ENCODE results near the gene DNMT1.

DNMT1 gene

DNA sequence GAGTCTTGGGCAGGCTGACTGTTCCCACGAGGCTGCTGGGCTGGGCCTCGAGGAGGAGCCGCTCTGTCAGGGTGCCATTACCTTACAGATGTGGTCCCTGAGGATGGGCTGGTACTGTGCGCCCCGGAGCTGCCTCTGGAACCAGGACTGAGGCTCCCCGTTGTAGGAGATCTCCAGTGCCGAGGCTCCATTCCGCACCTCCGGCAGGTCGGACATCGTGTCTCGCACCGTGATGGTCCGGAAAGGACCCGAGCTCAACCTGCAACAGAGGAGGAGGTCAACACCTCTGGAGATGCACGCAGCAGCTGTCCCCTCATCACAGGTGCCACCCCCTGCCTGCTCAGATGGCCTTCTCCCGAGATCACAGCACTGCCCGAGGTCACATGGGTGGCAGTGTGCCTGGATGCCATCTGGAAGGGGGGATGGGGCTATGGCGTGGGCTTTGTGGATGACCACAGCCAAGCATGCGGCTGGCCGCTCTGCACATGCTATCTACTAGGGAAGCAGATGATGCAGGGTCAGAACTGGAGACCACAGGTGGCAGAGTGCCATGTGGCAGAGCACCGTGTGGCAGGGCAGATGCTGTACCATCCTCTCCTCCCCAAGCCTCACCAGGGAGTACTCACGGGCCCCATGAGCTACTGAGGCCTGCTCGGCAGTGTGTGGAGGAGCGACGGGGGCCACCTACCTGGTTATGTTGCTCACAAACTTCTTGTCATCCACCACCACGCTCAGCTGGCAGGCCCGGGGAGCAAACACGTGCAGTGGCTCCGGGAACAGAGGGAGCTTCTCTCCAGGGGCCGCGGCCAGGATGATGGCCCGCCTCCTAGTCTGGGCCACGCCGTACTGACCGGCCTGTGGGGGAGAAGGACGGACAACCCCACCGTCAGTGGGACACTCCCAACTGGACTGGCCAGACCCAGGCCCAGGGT, 56.7 kb downstream of the DNMT1 start:
- no peak for DNase-seq

DNA sequence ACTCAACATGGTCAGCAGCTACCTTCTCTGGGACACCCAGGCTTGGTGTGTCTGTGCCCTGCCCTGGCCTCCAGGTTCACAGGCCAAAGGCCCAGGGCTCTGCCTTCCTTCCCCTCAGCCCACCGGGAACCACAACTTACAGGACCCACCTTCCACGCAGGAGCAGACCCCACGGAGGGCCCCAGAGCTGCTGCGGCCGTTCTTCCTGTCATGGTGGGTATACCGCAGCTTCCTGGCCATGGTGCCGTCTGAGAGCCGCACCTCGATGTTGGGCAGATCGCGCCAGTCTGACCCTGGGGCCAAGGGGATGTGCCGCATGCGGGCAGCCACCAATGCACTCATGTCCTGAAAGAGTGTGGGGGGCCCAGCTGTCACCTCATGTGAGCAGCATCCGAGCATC, 57.8 kb downstream of the DNMT1 start:
- no peak for DNase-seq

DNA sequence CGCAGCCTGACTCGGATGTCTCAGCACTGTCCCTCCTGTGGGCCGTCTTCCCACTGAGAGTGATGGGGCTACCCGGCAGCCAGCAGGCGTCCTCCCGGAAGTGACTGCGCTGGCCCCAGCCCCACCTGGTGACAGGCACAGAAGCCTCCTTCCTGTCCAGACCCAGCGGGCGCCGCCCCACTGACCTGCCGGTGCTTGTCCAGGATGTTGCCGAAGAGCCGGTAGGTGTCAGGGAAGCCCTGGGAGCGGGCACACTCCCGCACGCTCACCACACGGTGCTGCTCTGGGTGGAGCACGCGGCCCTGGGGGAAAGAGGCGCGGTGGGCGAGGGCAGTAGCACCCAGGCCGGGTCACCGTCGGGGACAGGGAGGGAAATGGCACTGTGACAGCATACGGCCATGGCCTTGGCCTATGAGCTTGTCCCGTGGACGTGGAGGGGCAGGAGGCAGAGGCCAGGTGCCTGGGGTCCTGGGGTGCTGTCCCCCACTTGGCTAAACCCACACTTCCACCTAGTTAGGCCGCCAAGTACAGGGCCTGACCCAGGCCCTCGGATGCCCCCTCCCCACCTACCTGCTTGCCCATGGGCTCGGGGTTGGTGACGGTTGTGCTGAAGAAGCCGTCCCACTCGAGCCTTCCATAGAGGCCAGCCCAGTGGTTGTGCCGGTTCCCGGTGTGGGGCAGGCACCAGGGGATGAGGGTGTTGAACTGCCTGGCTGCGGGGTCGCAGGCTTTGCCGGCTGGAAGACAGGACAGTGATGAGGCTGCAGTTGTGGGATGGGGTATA, 59.0 kb downstream of the DNMT1 start:
- no peak for DNase-seq

DNA sequence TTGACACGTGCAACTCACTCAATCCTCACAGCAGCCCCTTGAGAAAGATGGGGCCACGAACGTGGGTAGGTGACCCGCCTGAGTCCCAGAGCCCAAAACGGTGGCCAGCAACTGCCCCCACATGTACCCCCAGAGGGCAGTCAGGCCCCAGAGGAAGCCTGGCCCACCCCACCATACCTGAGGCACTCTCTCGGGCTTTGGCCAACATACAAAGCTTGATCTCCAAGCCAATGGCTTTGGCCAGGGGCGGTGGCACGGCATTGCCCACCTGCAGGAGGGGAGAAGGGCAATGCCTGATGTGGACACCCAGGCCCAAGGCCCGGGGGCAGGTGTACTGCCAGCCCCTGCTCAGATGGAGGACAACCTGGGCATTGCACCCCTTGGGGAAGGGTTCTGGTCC, 60.7 kb downstream of the DNMT1 start:
- DNase-seq = no peak

DNA sequence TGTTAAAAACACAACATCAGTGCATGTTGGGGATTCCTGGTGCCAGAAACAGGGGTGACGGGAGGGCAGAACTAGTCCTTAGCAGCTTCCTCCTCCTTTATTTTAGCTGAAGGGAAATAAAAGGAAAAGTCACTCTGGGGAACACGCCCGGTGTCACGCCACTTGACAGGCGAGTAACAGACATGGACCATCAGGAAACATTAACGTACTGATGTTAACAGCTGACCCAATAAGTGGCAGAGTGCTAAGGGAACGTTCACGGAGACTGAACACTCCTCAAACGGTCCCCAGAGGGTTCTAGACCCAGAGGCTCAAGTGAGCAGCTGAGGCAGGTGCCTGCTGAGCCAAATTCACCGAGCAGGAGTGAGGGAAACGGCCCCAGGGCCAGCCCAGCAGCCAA, 61.2 kb downstream of the DNMT1 start:
- DNase-seq = no peak

DNA sequence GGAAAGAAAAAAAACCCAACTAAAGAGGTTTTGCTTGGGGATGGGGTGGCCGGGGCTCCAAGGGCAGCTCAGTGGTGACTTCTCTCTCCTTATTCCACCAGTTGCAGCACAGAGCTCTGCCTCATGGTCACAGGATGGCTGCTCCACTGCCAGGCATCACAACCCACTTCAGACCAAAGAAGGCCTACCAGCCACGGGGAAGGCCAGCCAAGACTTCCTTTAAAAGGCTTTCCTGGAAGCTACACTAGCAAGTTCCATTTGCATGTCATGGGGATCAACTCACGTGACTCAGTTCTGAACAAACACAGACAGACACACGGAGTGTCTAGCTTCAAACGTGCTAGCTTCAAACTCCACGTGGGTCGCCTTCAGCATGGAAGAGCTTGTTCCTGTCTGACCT, 61.8 kb downstream of the DNMT1 start:
- DNase-seq = no peak

DNA sequence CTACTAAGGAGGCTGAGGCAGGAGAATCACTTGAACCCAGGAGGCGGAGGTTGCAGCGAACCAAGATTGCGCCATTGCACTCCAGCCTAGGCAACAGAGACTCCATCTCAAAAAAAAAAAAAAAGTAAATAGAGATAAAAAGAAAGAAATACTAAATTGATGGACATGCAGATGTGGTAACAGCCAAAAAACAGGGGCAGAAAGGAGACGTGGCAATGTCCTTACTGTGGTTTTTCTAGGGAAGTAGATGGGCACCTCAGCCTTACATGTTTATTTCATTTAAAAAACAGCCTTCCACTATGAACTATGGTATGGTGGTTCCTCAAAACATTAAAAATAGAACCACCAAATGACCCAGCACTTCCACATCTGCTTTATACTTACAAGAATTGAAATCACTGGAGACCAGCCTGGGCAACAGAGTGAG, 68.5 kb downstream of the DNMT1 start:
- no peak for DNase-seq

DNA sequence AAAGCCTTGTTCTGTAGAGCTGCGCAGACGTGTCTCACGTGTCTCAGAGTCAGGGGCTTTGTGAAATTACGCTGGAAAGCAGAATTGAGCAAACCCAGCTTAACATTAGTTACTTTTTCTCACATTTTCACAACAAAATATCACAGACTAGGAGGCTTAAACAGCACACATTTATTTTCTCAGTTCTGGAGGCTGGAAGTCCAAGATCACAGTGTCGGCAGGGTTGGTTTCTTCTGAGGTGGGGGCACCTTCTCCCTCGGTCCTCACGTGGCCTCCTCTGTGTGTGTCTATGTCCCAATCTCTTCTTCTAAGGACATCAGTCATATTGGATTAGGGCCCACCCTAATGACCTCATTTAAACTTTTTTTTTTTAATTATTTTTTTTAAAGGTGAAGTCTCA, 70.3 kb downstream of the DNMT1 start:
- DNase-seq = no peak

DNA sequence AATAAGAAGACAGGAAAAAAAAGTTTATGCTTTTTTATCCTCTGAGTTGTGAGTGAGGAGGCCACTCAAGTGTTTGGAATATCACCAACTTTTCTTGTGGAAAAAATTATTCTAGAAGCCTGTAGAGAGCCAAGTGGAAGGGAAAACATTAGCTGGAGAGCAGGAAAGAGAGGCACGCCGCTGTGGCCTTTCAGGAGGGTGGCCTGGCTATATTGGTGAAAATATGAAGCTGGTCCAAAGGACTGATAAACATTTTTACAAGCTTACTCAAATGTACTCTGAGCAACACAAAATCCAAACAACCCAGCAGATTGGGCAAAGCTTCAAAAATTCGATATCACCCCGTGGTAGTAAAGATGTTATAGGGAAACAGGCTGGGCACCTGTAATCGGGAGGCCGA, 72.7 kb downstream of the DNMT1 start:
- no peak for DNase-seq

DNA sequence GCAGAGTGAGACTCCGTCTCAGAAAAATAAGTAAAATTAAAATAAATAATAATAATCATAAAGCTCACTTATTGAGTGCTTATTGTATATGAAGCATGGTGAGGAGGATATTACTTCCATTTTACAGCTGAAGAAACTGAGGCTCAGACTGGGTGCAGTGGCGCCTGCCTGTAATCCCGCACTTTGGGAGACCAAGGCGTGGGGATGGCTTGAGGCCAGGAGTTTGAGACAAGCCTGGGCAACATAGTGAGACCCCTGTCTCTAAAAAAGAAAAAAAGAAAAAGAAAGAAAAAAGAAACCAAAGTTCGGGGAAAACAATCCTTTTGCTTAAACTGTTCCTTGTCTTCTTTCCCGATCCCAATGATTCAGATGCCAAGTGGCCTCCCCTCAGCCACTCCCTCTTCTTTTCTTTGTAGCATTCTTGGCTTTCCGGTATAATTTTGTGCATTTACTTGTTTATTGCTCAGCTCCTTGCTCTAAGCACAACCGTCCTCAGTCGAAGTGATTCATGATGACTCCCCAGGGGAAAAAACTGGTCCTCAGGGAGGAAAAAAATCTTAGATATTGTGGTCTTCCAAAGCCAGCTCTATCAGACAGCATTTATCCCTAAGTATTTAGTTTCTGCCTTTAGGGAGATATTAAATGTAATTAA, 74.1 kb downstream of the DNMT1 start:
- no peak for DNase-seq

DNA sequence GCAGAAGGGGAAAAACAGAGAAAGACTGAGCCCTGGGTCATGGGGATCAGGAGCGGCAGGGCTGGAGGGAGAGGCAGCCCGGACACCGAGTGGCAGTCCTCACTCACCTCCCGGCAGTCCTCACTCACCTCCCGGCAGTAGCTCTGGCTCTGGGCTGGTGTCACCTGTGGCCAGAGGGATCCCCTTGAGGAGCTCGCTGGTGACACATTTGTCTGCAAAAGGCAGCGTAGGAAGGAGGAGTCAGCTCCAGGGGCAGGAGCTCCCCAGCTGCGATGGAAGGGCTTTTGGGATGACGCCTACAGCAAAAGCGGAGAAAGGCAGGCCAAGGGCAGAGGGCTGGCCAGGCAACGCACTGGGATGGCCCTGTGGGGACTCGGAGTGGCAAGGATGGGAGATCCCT, 75.8 kb downstream of the DNMT1 start:
- DNase-seq = no peak

DNA sequence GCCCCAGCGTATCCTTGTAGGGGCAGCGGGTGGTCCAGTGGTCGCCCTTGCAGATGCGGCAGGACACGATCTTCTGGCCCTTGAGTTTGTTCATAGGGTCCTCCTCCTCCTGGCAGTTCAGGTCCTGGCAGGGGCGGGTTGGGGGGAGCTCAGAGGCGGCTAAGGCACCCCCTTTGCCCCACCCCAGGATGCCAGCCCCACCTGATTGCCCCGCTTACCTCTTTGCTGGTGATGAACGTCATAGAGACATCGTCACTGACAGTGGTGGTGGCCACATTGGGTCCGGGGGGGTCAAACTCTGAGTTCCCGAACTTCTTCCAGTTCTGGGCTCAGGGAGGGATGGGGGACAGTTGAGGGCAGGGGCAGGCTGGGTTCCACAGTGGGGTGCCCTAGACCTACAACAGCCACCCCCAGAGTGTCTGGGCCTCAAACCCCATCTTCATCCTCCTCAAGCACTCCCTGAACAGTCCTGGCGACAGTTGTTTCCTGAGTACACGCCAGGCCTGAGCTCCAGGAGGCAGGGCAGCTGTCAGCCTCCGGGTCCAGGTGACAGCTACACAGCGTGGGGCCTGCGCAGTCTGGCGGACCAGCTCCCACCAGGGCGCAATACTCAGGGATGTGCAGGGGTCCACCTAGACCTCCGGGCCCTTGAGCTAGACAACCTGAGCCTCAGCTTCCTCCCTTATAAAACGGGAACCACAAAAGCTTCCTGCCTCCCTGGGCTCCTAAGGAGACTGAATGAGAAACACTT, 77.7 kb downstream of the DNMT1 start:
- no peak for DNase-seq

DNA sequence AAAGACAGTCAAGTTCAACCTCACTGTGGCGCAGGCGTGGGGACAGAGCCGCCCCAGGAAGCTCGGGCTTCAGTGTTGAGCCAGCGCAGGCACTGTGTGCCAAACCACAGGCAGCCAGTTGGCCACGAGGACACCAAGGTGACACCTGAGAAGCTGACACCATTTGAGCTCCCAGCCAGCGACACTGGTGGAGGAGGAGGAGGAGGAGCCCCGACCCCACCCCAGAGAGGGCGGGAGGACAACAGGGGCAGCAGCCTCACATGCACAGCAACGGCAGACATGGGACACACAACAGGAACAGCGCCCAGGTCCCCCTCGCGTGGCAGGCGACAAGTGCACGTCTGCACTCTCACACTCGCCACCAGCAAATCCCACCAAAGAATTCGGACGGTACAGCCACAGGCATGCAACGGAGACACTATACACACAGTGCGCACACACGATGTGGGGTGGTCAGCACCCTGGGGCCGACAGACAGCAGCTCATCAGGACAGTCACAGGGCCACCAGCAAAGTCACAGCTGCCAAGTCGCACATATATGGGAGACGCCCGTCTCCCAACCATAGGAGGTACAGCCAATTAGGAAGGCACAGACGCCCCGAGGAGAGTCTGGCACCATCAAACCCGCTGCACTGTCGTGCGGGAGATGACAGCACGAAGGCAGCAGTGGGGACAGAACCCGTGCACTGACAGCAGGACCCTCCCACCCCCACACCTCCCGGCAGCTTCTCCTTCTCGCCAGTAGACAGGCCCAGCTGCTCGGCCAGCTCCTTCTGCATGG, 78.5 kb downstream of the DNMT1 start:
- DNase-seq = no peak

DNA sequence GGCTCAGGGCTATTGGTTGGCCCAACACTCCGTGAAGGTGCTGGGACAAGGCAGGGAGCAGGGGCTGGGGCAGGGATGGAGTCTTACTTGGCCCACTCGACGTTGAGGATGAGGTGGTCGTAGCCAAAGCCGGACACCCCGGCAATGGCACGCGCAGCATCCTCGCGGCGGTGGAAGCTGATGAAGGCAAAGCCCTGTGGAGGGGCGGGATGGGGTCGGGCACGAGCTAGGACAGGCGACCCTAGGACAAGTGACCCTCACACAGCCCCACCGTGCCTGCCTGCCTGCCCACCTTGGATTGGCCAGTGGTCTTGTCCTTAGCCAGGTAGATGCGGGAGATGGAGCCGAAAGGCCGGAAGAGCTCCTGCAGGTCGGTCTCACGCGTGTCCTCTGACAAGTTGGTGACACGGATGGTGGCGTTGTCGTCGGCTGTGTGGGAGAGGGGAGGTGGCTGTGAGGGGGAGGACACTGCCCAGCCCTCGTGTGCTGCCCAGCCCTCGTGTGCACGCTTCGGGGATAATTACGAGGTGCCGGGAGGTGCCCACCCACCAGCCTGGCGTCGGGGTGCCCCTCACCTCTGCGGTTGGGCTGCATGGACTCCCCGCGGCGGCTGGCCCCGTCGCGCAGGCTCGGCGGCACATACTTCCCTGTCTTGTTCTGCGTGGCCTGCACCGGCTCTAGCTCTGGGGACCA, 79.2 kb downstream of the DNMT1 start:
- no peak for DNase-seq

DNA sequence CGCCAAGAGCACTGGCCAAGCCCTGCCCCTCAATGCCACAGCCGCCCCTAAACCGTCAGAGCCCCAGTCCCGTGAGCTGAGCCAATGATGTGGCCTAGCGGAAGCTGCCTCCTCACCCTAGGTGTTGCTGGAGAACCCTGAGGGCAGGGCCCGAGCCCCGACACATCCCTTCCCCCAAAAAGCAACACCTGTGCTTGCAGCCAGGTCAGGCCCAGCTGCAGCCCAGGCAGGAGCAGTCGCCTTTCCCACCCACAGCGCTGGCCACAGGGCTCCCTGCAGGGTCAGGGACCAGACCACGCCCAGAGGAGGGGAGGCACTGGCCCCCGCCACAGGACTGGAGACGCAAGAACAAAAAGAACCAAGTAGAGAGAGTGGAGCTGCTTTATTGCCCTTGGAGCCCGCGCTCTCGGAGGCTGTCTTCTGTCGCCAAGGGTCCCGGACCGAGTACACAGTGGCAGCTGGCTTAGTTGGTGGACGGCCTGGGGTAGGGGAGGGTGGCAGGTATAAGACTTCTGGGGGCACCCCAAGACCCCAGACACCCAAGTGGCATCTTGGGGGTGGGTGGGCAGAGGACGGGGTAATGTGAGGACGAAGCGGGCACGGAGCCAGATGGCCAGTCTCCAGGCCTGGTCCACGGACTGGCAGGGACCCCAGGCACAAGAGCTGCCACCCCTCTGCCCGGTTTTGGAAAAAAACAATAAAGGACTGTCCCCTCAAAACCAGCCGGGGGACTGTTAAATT, 79.9 kb downstream of the DNMT1 start:
- DNase-seq = peak; percentile 34

DNA sequence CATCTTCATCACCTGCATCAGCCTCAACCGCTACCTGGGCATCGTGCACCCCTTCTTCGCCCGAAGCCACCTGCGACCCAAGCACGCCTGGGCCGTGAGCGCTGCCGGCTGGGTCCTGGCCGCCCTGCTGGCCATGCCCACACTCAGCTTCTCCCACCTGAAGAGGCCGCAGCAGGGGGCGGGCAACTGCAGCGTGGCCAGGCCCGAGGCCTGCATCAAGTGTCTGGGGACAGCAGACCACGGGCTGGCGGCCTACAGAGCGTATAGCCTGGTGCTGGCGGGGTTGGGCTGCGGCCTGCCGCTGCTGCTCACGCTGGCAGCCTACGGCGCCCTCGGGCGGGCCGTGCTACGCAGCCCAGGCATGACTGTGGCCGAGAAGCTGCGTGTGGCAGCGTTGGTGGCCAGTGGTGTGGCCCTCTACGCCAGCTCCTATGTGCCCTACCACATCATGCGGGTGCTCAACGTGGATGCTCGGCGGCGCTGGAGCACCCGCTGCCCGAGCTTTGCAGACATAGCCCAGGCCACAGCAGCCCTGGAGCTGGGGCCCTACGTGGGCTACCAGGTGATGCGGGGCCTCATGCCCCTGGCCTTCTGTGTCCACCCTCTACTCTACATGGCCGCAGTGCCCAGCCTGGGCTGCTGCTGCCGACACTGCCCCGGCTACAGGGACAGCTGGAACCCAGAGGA, 80.6 kb downstream of the DNMT1 start:
- no peak for DNase-seq

DNA sequence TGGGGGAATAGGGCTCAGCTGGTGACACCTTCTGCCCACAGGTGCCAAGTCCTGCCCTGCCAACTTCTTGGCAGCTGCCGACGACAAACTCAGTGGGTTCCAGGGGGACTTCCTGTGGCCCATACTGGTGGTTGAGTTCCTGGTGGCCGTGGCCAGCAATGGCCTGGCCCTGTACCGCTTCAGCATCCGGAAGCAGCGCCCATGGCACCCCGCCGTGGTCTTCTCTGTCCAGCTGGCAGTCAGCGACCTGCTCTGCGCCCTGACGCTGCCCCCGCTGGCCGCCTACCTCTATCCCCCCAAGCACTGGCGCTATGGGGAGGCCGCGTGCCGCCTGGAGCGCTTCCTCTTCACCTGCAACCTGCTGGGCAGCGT, 81.2 kb downstream of the DNMT1 start:
- peak; percentile 42 for DNase-seq

DNA sequence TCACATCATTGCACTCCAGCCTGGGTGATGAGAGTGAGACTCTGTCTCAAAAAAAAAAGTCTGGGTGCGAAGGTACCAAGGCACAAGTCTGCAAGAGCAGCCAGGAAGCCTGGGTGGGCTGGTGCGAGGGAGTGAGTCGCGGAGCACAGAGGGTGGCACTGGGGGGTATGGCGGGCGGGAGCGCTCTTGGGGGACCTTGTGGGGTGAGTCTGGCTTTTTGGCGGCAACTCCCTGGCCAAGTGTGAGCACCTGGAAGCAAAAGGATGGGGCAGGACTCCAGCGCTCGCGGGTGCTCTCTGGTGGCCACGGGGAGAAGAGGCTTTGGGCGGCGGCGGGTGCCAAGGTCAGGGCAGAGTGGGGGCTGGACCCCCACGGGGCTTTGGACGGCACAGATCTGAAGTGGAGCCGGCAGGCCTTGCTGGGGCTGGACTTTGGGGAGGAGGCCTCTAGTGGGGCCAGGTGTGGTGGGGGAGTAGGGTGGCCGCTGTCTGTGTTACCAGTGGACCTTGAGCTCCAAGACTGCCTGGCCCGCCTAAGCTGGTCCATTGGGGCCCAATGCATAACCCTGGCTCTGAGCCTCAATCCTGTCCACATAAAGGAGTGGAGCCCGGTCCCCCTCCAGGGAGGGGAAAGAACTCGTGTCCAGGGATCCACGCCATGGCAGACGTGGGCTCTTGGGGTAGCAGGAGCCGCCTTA, 81.7 kb downstream of the DNMT1 start:
- DNase-seq = peak; percentile 83

DNA sequence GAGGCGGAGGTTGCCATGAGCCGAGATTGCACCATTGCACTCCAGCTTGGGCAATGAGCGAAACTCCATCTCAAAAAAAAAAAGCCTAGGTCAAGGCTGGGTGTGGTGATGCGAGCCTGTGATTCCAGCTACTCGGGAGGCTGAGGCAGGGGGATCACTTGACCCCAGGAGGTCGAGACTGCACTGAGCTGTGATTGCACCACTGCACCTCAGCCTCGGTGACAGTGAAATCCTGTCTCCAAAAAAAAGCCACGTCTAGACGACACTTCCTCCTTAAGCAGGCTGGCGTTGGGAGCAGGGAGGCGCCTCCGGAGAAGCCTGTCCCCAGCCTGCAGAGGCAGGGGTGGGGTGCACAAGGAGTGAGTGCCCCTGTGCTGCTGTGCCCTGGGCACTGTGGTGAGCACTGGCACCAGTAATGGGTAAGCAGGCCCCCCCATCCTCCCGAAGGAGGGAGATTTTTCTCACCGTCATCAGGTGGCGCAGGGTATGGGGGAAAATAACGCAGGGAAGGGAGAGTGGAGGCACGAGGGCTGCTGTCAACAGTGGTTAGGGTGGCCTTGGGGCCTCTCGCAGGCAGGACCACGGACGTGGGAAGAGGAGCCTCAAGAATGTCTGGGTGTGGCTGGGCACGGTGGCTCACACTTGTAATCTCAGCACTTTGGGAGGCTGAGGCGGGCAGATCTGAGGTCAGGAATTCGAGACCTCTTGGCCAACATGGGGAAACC, 82.6 kb downstream of the DNMT1 start:
- peak; percentile 80 for DNase-seq
